RWPE2 (cell line): Measurements from ENCODE around the gene TYMP.

Source experiments
- ATAC-seq: fragments of 200-7000 bp; cut with Tn5 transposase; 3 replicates; pipeline ENCODE4 v1.9.1; 2021; ENCODE audit warnings: low read depth
- DNase-seq: peaks from one replicate; pipeline ENCODE4 v3.0.0-alpha.2; 2020; ENCODE audit warnings: low spot score
- H3K27ac ChIP-seq: fragments of 450-650 bp; 2 replicates; pipeline ENCODE4 v1.5.1; 2017; ENCODE audit warnings: mild to moderate bottlenecking; ENCODE audit not compliant: poor library complexity, severe bottlenecking
- H3K27me3 ChIP-seq: fragments of 250-450 bp; sonication (Bioruptor Pico); 2 replicates; pipeline ENCODE4 v1.5.1; 2021; ENCODE audit warnings: mild to moderate bottlenecking, moderate library complexity; ENCODE audit not compliant: insufficient read depth, poor library complexity, severe bottlenecking
- H3K36me3 ChIP-seq: fragments of 250-450 bp; sonication (Bioruptor Pico); 2 replicates; pipeline ENCODE4 v1.5.1; 2020; ENCODE audit warnings: low read depth, mild to moderate bottlenecking, moderate library complexity
- H3K4me1 ChIP-seq: fragments of 250-450 bp; sonication (Bioruptor Pico); 2 replicates; pipeline ENCODE4 v1.5.1; 2021; ENCODE audit warnings: mild to moderate bottlenecking, moderate library complexity; ENCODE audit not compliant: insufficient read depth, poor library complexity, severe bottlenecking
- H3K4me3 ChIP-seq: fragments of 250-450 bp; sonication (Bioruptor Pico); 2 replicates; pipeline ENCODE4 v1.5.1; 2021; ENCODE audit warnings: mild to moderate bottlenecking, moderate library complexity; ENCODE audit not compliant: severe bottlenecking
- H3K9me3 ChIP-seq: fragments of 250-450 bp; sonication (Bioruptor Pico); 2 replicates; pipeline ENCODE4 v1.5.1; 2021; ENCODE audit warnings: mild to moderate bottlenecking, moderate library complexity; ENCODE audit not compliant: severe bottlenecking
- TF ChIP-seq, protein P1 (sequence below): fragments of 450-650 bp; IDR thresholded peaks from one replicate; pipeline ENCODE4 v1.5.1; 2017; ENCODE audit warnings: mild to moderate bottlenecking, moderate library complexity; ENCODE audit not compliant: poor library complexity, severe bottlenecking

The TYMP gene

DNA sequence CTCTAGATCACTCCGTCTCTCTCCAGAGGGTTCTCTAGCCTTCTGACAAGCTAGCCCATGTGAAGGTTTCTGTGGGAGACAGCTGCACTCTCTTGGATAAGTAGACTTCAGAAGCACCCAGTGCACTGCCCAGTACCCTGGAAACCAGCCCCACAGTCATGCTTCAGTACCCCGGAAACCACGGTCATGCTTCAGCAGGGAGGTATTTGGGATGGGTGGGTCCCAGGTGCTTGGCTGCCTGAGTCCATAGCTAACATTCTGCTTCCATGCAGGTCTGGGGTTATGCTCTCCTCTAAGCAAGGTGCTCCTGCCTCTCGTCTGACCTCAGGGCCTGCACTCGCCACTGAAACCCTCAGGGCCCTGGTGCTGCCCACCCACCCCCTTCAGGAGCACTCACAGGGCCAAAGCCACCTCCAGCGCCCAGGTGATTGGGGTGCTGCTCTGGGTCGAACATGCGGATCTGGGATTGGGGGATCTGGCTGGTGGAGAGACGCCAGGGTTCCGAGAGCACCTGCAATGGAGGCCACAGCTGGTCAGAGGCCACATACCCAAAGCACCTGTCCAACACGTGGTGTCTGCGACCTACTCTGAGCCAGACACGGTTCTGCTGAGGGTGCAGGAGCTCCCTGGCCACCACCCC lies 40.2 kb upstream of the TYMP start:
- H3K36me3 ChIP-seq: peaks cover 12% of the 10 kb centered on the region
- H3K4me1 ChIP-seq: no peaks in the 10 kb centered on the region
- DNase-seq (no peak), ATAC-seq (no peak)
- TF ChIP-seq, protein P1, sequence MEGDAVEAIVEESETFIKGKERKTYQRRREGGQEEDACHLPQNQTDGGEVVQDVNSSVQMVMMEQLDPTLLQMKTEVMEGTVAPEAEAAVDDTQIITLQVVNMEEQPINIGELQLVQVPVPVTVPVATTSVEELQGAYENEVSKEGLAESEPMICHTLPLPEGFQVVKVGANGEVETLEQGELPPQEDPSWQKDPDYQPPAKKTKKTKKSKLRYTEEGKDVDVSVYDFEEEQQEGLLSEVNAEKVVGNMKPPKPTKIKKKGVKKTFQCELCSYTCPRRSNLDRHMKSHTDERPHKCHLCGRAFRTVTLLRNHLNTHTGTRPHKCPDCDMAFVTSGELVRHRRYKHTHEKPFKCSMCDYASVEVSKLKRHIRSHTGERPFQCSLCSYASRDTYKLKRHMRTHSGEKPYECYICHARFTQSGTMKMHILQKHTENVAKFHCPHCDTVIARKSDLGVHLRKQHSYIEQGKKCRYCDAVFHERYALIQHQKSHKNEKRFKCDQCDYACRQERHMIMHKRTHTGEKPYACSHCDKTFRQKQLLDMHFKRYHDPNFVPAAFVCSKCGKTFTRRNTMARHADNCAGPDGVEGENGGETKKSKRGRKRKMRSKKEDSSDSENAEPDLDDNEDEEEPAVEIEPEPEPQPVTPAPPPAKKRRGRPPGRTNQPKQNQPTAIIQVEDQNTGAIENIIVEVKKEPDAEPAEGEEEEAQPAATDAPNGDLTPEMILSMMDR: no peak
- H3K27me3 ChIP-seq: no peaks in the 10 kb centered on the region
- no peaks in the 10 kb centered on the region for H3K9me3 ChIP-seq
- no peak overlapping the region for H3K4me3 ChIP-seq
- no peak overlapping the region for H3K27ac ChIP-seq

DNA sequence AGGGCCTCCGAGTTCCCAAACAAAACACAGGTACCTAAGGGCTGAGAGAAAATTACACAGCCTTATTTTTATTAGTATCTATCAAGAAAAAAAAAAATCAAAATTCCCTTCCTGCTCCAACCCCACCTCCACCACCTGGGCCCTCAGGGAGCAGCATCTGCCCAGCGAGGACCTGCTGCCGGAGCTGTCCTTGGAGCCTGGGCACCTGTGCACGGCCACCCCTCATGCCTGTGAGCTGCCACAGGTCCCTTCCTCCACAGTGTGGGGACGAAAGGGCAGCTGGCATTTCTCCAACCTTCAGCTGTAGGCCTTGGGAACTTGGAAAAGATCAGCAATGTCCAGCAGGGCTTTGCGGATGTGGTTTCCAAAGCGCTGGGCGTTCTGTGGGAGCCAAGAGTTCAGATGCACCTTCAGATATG lies 39.2 kb upstream of the TYMP start:
- H3K27me3 ChIP-seq: no peaks in the 10 kb centered on the region

DNA sequence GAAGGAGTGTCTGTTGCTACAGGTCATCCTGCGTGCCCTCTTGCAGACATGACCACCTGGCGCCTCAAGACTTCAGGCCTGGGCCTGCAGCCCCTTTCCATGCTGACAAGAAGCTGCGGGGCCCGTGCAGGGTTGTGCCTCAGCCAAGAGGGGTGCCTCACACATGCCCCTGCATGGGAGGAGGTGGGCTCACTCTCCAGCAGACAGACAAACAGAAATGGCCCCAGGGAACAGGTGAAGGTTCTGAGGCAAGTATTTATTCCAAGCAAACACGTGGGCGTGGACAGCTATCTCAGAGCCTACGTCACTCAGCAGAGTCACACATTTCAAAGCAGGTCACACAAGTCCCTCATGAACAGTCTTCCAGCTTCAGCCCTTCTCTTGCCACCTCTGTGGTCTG lies 38.8 kb upstream of the TYMP start:
- DNase-seq (no peak), ATAC-seq (no peak)
- Histone ChIP-seq H3K27me3 (no peaks in the 10 kb centered on the region), H3K36me3 (peaks cover 12% of the 10 kb centered on the region), H3K4me3 (no peak overlapping the region), H3K4me1 (no peaks in the 10 kb centered on the region), H3K27ac (no peak overlapping the region), H3K9me3 (no peaks in the 10 kb centered on the region)
- TF ChIP-seq, protein P1: no peak

More for the DNA sequence above, 39.2 kb upstream of the TYMP start:
- Histone ChIP-seq H3K4me1 (no peaks in the 10 kb centered on the region), H3K36me3 (peaks cover 12% of the 10 kb centered on the region), H3K9me3 (no peaks in the 10 kb centered on the region), H3K27ac (no peak overlapping the region), H3K4me3 (no peak overlapping the region)
- TF ChIP-seq, protein P1: no peak
- ATAC-seq: no peak
- DNase-seq: no peak

DNA sequence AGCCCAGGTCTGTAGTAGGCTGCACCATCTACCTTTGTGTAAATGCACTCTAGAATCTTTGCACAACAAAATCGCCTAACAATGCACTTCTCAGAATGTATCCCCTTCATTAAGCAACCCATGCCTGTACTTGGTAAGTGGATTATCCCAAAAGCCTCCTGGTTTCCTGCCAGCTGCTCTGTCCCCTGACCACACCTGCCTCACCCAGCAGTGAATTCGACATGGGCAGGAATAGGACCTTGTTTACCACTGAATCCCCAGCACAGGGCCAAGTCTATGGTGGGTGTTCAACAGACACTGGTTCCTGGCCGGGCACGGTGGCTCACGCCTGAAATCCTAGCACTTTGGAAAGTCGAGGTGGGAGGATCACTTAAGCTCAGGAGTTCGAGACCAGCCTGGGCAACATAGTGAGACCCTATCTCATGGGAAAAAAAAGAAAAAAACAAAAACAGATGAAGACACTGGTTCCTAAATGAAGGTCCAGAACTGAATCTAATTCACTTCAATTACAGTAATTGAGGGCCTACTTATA lies 38.0 kb upstream of the TYMP start:
- Histone ChIP-seq H3K36me3 (peaks cover 12% of the 10 kb centered on the region), H3K4me1 (no peaks in the 10 kb centered on the region)

More for the DNA sequence above, 38.0 kb upstream of the TYMP start:
- ATAC-seq (no peak), DNase-seq (no peak)
- Histone ChIP-seq H3K4me3 (no peak overlapping the region), H3K27me3 (no peaks in the 10 kb centered on the region), H3K9me3 (no peaks in the 10 kb centered on the region), H3K27ac (no peak overlapping the region)
- TF ChIP-seq, protein P1: no peak
